Prostate gland (tissue), 2 donors: ENCODE data around the gene IFITM10. TPM values are rescaled to one million over a fixed set of nuclear protein-coding genes. Genes with fewer than 3 reads are reported as not detected.

Source experiments
- DNase-seq: peaks from one replicate; pipeline ENCODE4 v3.0.0-alpha.2; 2019; ENCODE audit warnings: low spot score
- H3K27ac ChIP-seq, 2 donors: fragments of 200-600 bp; sonication (generic); 2 replicates each; pipeline ENCODE4 v1.5.1; 2017 to 2019
- H3K27me3 ChIP-seq: fragments of 200-600 bp; sonication (generic); replicated peaks from 2 replicates; pipeline ENCODE4 v1.5.1; 2019; ENCODE audit not compliant: insufficient read depth
- H3K36me3 ChIP-seq, 2 donors: fragments of 200-600 bp; sonication (generic); 1 replicate in 1 of 2; 2 replicates in 1 of 2; pipeline versions ENCODE4 v1.5.1 to v1.8.1; 2017 to 2019
- H3K4me1 ChIP-seq: fragments of 200-600 bp; sonication (generic); replicated peaks from 2 replicates; pipeline ENCODE4 v1.5.1; 2019
- H3K4me3 ChIP-seq, 2 donors: fragments of 200-600 bp; sonication (generic); 2 replicates each; pipeline ENCODE4 v1.5.1; 2017 to 2019
- H3K9me3 ChIP-seq: fragments of 200-600 bp; sonication (generic); 2 replicates; pipeline ENCODE4 v1.5.1; 2017
- CTCF ChIP-seq, 4 experiments: fragments of 200-600 bp in 2 of 4; fragments of 450-650 bp in 2 of 4; sonication (generic) in 2 of 4; IDR thresholded peaks; 1 replicate in 3 of 4; 2 replicates in 1 of 4; pipeline ENCODE4 v1.5.1; 2016 to 2019; ENCODE audit warnings: antibody characterized with exemption in 4 of 4, mild to moderate bottlenecking in 2 of 4, moderate library complexity in 2 of 4
- POLR2A ChIP-seq: fragments of 450-650 bp; IDR thresholded peaks from one replicate; pipeline ENCODE4 v1.6.1; 2016; ENCODE audit warnings: antibody characterized with exemption, mild to moderate bottlenecking
- POLR2AphosphoS5 ChIP-seq: sonication (generic); formaldehyde crosslinking; IDR thresholded peaks from one replicate; pipeline ENCODE4 v1.6.1; 2017; ENCODE audit warnings: antibody characterized with exemption
- WGBS: methylation state at CpG from one replicate; pipeline ENCODE4 v1.1.5; 2018; 5-methylcytosine and 5-hydroxymethylcytosine counted together
- intact Hi-C: fragments of 100-400 bp; cut with DNase I; formaldehyde crosslinking; loops from one replicate; pipeline ENCODE4 v1.14.2; 2022
- total RNA-seq, 2 donors: library from RNA; depleted of rRNA; stranded (reverse); fragments of >200 nt; gene quantifications; one replicate each; pipeline ENCODE4 v1.1.0, GENCODE V29; 2016

Gene IFITM10
- total RNA-seq, 2 donors from 2014 or later: 2.6 to 3.1 TPM

DNA sequence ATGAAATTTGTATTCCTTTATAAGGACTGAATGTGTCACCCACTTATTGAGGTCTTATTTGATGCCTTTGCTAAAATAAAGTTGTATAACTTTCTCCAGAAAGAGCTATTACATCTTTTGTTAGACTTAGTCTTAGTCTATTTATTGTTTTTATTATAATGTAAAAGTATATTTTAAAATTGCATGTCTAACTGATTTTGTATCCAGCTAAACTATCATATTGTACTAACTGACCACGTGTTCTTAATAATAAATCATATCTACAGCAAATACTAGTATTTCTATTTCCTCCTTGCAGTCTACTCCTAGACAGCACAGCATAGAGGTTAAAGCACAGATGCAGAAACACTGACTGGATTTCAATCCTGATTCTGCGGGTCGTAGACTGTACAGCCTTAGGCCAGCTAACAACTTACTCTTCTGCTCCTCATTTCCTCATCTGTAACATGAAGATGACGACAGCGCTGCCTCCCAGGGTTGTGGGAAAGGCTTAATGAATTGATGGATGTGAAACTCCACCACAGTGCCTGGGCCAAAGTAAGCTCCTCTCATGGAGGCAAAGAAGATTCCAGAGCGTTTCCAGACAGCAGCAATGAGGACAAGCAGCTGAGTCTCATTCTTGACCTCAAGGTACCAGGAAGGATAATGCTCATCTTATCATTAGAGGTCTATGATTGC, 13.2 kb downstream of the IFITM10 start:
- DNase-seq: no peak
- WGBS: 88% methylated on average over 6 of the region's 6 CpGs
- Histone ChIP-seq H3K36me3 (no peaks in the 10 kb centered on the region), H3K4me3 (no peak overlapping the region), H3K9me3 (no peaks in the 10 kb centered on the region), H3K27ac (no peak overlapping the region), H3K4me1 (no peaks in the 10 kb centered on the region), H3K27me3 (peaks cover 10% of the 10 kb centered on the region)
- intact Hi-C loops: no loop called here
- TF ChIP-seq POLR2AphosphoS5 (no peak), POLR2A (no peak), CTCF (IDR thresholded peaks at IDR 0.05) (no peak)

DNA sequence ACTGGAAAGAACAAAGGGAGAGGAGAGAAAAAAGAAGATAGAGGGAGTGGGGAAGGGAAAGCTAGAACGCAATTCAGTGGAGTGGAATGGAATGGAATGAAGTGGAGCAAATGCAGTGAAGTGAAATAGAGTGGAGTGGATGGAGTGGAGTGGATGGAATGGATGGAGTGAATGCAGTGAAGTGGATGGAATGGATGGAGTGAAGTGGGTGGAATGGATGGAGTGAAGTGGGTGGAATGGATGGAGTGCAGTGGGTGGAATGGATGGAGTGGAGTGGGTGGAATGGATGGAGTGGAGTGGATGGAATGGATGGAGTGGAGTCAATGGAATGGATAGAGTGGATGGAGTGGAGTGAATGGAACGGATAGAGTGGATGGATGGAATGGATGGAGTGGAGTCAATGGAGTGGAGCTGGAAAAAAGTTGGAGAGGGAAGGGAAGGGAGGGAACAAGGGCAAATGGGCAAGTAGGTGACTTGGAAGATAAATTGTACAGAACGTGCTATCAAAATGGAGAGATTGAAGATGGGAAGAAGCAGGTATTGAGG, 13.9 kb downstream of the IFITM10 start:
- peaks cover 10% of the 10 kb centered on the region for H3K27me3 ChIP-seq
- no peaks in the 10 kb centered on the region for H3K36me3 ChIP-seq
- no peak overlapping the region for H3K4me3 ChIP-seq

GRCh38 chr11:1735271-1735670, 15.1 kb downstream of the IFITM10 start:
- 80% methylated on average over 16 of the region's 16 CpGs for WGBS
- Histone ChIP-seq H3K27ac (no peak overlapping the region), H3K36me3 (no peaks in the 10 kb centered on the region), H3K4me1 (no peaks in the 10 kb centered on the region), H3K27me3 (peaks cover 10% of the 10 kb centered on the region), H3K9me3 (no peaks in the 10 kb centered on the region), H3K4me3 (no peak overlapping the region)
- no peak for DNase-seq
- intact Hi-C loops: no loop called here
- TF ChIP-seq CTCF (IDR thresholded peaks at IDR 0.05) (no peak), POLR2A (no peak), POLR2AphosphoS5 (no peak)

More for the DNA sequence above, 13.9 kb downstream of the IFITM10 start:
- intact Hi-C loops: no loop called here
- no peak overlapping the region for H3K27ac ChIP-seq
- H3K4me1 ChIP-seq: no peaks in the 10 kb centered on the region
- 65% methylated on average over 3 of the region's 3 CpGs for WGBS
- DNase-seq: no peak
- TF ChIP-seq POLR2AphosphoS5: no peak
- TF ChIP-seq POLR2A: no peak
- H3K9me3 ChIP-seq: no peaks in the 10 kb centered on the region

DNA sequence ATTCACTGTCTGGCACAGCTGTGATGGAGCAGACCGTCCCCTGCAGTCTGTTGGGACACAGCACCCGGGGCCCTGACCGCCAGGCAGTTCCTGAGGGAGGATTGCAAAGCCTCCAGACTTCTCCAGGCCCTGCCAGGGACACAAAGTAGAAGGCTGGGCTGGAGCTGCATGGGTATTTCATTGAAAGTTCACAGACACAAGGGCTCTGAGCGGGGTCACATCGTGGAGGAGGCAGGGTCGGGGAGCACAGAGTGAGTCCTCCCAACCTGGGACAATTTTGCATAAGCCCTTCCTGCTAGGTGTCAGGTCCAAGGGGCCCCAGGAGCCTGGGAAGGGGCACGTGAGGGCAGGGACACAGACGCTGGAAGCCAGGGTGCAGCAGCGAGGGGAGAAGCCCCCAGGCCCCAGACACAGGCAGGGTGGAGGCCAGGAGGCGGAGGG, 15.7 kb downstream of the IFITM10 start:
- WGBS: 64% methylated on average over 10 of the region's 10 CpGs
- TF ChIP-seq CTCF (IDR thresholded peaks at IDR 0.05) (no peak), POLR2AphosphoS5 (no peak), POLR2A (no peak)
- H3K4me3 ChIP-seq: no peak overlapping the region
- intact Hi-C loops: no loop called here
- no peaks in the 10 kb centered on the region for H3K9me3 ChIP-seq
- H3K36me3 ChIP-seq: no peaks in the 10 kb centered on the region
- peaks cover 10% of the 10 kb centered on the region for H3K27me3 ChIP-seq
- H3K27ac ChIP-seq: no peak overlapping the region
- no peak for DNase-seq
- no peaks in the 10 kb centered on the region for H3K4me1 ChIP-seq

DNA sequence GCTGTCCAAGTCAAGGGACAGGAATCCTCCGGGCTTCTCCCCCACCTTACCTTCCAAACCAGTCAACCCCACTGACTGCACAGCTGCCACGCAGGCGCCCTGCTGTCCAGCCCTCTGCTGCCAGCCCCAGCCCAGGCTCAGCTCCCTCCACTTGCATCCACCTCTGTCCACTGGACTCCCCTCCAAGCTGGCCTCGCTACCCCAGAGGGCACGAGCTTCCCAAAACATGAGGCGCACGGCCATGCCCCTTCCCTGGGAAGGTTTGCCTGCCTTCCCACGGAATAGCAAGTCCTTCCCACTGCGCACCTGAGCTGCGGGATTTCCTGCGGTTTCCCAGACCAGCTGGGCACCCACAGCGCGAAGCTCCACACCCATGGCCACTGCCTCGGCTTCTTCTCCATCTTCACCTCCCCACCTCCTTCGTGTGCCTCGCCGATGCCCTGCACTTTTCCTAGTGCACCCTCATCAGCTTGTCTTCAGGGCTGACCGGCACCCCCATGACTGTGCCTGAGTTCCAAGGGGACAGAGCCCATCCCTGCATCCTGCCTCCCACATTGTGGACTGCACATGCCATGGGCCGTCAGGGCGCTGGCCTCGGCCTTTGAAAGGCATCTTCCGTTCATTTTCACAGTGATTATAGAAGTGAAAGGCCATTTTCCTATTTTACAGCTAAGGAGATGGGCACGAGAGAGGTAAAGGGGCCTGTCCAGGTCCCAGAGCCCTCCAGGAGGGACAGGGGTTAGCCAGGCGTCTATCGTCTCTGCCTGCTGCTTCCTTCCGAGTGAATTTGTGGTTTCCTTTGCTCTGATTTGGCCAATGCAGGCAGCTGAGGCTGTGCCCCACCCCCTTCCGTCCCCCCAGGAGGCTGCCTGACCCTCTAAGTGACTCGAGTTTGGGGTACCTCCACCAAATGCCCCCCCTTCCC, 16.4 kb downstream of the IFITM10 start:
- Histone ChIP-seq H3K27ac (no peak overlapping the region), H3K9me3 (no peaks in the 10 kb centered on the region), H3K36me3 (no peaks in the 10 kb centered on the region), H3K27me3 (peaks cover 10% of the 10 kb centered on the region), H3K4me3 (no peak overlapping the region), H3K4me1 (no peaks in the 10 kb centered on the region)
- TF ChIP-seq CTCF (IDR thresholded peaks at IDR 0.05) (no peak), POLR2A (no peak), POLR2AphosphoS5 (no peak)
- 79% methylated on average over 28 of the region's 28 CpGs for WGBS
- DNase-seq: no peak
- intact Hi-C loops: no loop called here
